Effector memory CD8-positive, alpha-beta T cell (primary cell): Measurements from ENCODE around the gene USH1G.
A peak's percentile ranks its signal among the peaks of the same experiment; 100 is the strongest.

Source experiments
- ATAC-seq: fragments of 150-1000 bp; cut with Tn5 transposase; replicated peaks from 2 replicates; pipeline ENCODE4 v1.10.0; 2021; ENCODE audit warnings: mild to moderate bottlenecking, moderate library complexity
- DNase-seq, 3 experiments: peaks; one replicate each; pipeline ENCODE4 v3.0.0; 2021
- H3K27ac Mint-ChIP-seq, 2 donors: one replicate each; pipeline ENCODE4 v1.8.0; 2022; ENCODE audit warnings: mild to moderate bottlenecking in 2 of 2, mixed read lengths in 2 of 2, moderate library complexity in 2 of 2
- H3K27me3 Mint-ChIP-seq, 2 donors: one replicate each; pipeline ENCODE4 v1.8.0; 2022; ENCODE audit warnings: mixed read lengths in 2 of 2
- H3K36me3 Mint-ChIP-seq: one replicate; pipeline ENCODE4 v1.8.0; 2022; ENCODE audit warnings: mild to moderate bottlenecking, moderate library complexity, mixed read lengths; ENCODE audit not compliant: insufficient read depth
- H3K4me1 Mint-ChIP-seq, 2 donors: one replicate each; pipeline ENCODE4 v1.8.0; 2022; ENCODE audit warnings: low read depth in 2 of 2, mixed read lengths in 2 of 2
- H3K4me3 Mint-ChIP-seq, 2 donors: one replicate each; pipeline ENCODE4 v1.8.0; 2022; ENCODE audit warnings: mild to moderate bottlenecking in 2 of 2, mixed read lengths in 2 of 2, moderate library complexity in 2 of 2
- H3K9me3 Mint-ChIP-seq, 2 donors: one replicate each; pipeline ENCODE4 v1.8.0; 2022; ENCODE audit warnings: mixed read lengths in 2 of 2

USH1G gene

DNA sequence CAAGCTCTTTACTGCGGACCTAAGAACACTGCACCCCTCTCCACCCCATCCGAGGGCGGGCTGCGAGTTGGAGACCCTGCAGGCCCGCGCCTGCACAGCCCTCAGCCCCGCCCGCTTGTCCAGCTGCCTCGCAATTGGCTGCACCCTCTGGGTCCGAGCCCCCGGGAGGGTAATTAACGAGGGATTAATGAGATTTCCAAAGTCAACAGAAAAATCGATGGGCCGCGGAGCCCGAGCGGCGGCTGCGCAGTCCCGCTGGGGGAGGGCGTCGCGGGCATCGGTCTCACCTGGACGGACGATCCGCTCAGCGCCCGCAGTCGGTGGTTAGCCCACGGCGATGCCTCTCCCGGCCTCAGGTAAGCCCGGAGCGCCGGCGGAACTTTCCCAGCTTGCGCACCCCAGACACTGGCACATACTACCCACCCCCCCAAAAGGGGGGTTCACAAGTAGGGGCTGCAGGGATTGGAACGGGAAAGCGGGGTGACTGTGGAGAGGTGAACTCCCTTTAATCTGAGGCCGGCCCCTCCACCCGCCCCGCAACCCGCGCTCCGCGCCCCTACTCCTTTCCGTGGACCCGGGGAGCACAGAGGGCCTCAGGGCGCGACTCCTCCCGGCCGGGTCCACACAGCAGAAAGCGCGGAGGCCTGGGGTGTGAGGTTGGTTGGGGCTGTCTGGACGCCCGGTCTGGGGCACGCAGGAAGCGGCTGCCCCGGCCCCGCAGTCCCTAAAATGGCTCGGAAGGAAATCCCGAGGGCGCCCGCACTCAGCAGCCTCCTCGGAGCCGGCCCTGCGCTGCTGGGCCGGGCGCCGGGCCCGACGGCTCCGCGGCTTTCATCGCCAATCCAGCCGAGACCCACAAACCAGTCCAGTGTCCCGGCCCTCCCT, 12.8 kb upstream of the USH1G start, which contains the start of gene OTOP3:
Gene OTOP3 (plus strand): TSS at position 314 of the 885 bp plus-strand sequence. CDS start 24 bp downstream, at position 338.
- DNase-seq (no peak), ATAC-seq (no peak)
- no peaks in the 10 kb centered on the region for H3K36me3 Mint-ChIP-seq
- no peaks in the 10 kb centered on the region for H3K9me3 Mint-ChIP-seq
- H3K27ac Mint-ChIP-seq, result no peak within 1 kb of the TSS
- peaks cover 2 to 4% of the 10 kb centered on the region in 2 donors for H3K4me1 Mint-ChIP-seq
- H3K4me3 Mint-ChIP-seq, result no peak within 1 kb of the TSS
- H3K27me3 Mint-ChIP-seq, result peaks cover 63 to 90% of the 10 kb centered on the region in 2 donors

DNA sequence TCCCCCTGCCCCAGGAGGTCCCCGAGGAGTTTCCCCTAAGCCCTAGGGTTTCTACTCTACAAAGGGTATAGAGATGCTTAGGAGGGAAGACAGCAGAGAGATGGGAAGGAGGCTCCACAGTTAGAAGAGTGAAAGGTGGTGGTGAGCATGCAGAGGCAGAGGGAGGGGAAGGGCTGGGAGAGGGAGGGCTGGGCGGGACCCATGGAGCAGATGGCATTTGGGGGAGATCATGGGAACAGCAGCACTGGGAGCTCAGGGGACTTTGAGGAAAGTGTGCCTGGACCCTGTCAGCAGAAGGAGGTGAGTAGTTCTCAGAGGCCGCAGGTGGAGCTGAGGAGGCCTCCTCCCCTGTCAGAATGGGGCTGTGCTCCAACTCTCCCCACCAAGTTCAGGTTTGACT, 12.0 kb upstream of the USH1G start:
- no peak overlapping the region for H3K27ac Mint-ChIP-seq
- H3K4me3 Mint-ChIP-seq, result no peak overlapping the region
- no peaks in the 10 kb centered on the region for H3K9me3 Mint-ChIP-seq
- H3K36me3 Mint-ChIP-seq, result peaks cover 3% of the 10 kb centered on the region
- DNase-seq (no peak), ATAC-seq (no peak)
- peaks cover 4 to 5% of the 10 kb centered on the region in 2 donors for H3K4me1 Mint-ChIP-seq
- H3K27me3 Mint-ChIP-seq, result peaks cover 70 to 91% of the 10 kb centered on the region in 2 donors

DNA sequence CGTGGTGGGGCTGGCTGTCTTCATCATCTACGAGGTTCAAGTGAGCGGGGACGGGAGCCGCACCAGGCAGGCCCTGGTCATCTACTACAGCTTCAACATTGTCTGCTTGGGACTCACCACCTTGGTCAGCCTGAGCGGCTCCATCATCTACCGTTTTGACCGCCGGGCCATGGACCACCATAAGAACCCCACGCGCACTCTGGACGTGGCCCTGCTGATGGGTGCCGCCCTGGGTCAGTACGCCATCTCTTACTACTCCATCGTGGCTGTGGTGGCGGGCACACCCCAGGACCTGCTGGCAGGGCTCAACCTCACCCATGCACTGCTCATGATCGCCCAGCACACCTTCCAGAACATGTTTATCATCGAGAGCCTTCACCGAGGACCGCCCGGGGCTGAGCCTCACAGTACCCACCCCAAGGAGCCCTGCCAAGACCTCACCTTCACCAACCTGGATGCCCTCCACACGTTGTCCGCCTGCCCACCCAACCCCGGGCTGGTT, 7.5 kb upstream of the USH1G start:
- Mint-ChIP-seq H3K36me3 (peaks cover 6% of the 10 kb centered on the region), H3K27me3 (peaks cover 78 to 99% of the 10 kb centered on the region in 2 donors), H3K9me3 (no peaks in the 10 kb centered on the region), H3K27ac (no peak overlapping the region), H3K4me3 (no peak overlapping the region), H3K4me1 (peaks cover 0 to 5% of the 10 kb centered on the region in 2 donors)
- ATAC-seq (no peak), DNase-seq (no peak)

DNA sequence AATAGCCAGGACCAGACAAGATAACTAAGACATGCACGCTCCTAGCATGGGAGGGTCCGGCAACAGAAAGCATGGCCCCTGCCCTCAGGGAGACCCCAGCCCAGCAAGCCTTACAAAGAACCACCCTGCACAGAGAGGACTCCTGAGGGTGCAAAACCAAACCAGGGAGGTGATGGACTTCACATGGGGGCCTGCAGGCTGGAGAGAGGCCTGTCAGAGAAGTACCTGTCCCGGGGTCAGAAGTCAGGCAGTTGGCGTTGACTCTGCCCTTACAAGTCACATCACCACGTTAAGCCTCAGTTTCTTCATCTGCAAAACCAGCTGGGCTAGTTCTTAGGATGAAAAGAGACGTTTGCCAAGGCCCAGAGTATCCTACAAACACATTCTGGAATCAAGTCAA, 5.7 kb upstream of the USH1G start:
- Mint-ChIP-seq H3K27me3 (peaks cover 84 to 99% of the 10 kb centered on the region in 2 donors), H3K9me3 (no peaks in the 10 kb centered on the region), H3K27ac (no peak overlapping the region), H3K36me3 (peaks cover 6% of the 10 kb centered on the region), H3K4me1 (peaks cover 6 to 11% of the 10 kb centered on the region in 2 donors), H3K4me3 (no peak overlapping the region)
- DNase-seq, result no peak
- no peak for ATAC-seq

DNA sequence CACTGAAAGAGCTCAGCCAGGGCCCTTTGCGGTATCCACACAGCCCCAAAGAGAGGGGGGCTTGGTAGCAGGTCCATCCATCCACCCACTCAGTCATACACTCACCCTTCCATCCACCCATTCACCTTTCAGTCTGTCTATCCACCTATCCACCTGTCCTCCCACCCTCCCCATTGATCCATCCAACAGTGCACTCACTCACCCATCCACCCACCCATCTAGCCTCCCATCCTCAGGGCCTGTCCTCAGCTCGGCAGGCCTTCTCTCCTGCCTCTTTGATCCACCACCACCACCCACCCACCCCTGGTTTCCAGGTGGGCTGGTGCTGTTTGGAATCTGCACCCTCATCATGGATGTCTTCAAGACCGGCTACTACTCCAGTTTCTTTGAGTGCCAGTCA, 2.2 kb upstream of the USH1G start:
- H3K27ac Mint-ChIP-seq, result no peak overlapping the region
- H3K9me3 Mint-ChIP-seq, result no peaks in the 10 kb centered on the region
- H3K36me3 Mint-ChIP-seq, result peaks cover 3% of the 10 kb centered on the region
- ATAC-seq, result no peak
- H3K4me1 Mint-ChIP-seq, result peaks cover 6 to 9% of the 10 kb centered on the region in 2 donors
- peaks cover 71 to 95% of the 10 kb centered on the region in 2 donors for H3K27me3 Mint-ChIP-seq
- H3K4me3 Mint-ChIP-seq, result peak overlapping the region in 1 of 2 donors; percentile 19
- DNase-seq, result no peak

- Mint-ChIP-seq H3K4me1 (peaks cover 6 to 9% of the 10 kb centered on the region in 2 donors), H3K36me3 (peaks cover 3% of the 10 kb centered on the region), H3K27me3 (peaks cover 68 to 89% of the 10 kb centered on the region in 2 donors), H3K9me3 (no peaks in the 10 kb centered on the region), H3K27ac (no peak within 1 kb of the TSS), H3K4me3 (peak within 1 kb of the TSS; percentile 49 to 72)
- DNase-seq, result no peak
- no peak for ATAC-seq
These were observed 1.3 kb upstream of the USH1G start, which contains the start of gene OTOP2 for GRCh38 chr17:74924250-74924948. TSS of gene OTOP2 (plus strand) at chr17:74924273. CDS start at chr17:74924633, 360 bp downstream.

DNA sequence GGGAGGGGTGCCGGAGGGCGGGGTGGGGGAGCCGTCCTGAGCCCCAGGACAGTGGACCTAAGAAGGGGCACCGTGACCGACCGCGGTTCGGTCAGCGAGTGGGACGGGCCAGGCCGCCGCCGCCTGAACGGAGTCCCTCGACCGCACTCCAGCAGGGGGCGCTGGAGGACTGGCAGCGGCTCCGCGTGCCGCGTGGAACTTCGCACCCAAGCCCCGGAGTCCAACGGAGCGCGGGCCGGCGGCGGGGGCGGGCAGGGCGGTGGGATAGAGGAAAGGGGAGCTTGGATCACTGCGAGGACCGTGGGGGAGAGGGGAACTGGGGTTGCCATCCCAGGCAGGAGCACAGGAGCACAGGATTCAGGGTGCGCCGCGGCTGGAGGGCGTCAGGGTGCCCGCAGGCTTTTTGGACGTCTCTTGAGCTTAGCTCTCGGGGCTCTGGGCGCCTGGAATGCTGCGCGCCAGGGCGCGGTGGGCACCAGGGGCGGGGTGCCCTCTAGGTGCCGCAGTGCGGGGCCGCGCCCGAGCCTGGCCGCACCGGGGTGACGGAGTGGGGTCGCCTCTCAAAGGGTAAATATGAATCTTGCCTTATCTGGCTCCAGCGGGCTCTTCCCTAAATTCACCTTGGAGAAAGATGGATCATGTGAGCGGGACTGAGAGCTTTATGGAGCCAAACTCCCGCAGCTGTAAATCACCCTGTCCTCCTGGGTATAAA, 639 bp upstream of the USH1G start:
- Mint-ChIP-seq H3K9me3 (no peaks in the 10 kb centered on the region), H3K27me3 (peaks cover 65 to 87% of the 10 kb centered on the region in 2 donors), H3K4me3 (peak overlapping the region; percentile 49 to 72), H3K36me3 (peaks cover 3% of the 10 kb centered on the region), H3K27ac (no peak overlapping the region), H3K4me1 (peaks cover 6 to 9% of the 10 kb centered on the region in 2 donors)
- DNase-seq (peak; percentile 63 to 68 (median 68)), ATAC-seq (peak; percentile 80)

DNA sequence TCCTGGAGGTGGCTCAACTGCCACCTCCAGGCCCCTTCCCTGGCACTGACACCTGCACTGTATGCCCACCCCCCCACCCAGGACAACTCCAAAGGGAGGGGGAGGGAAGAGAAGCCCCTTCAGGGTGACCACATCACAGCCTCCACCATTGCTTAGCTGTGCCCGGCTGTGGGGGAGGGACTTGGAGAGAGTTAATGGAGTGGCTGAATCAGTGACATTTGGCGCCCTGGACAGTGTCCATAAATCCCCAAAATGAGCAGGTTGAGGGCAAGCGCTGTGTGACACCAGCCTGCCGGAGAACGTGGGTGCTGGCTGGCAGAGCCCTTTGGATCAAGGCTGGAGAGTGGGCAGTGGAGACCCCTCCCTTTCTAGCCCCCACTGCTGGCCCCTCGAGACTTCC, 883 bp downstream of the USH1G start:
- Mint-ChIP-seq H3K27me3 (peaks cover 58 to 87% of the 10 kb centered on the region in 2 donors), H3K36me3 (peaks cover 3% of the 10 kb centered on the region), H3K9me3 (no peaks in the 10 kb centered on the region), H3K27ac (no peak overlapping the region), H3K4me1 (peaks cover 6 to 9% of the 10 kb centered on the region in 2 donors), H3K4me3 (peak overlapping the region in 1 of 2 donors; percentile 70)
- ATAC-seq (no peak), DNase-seq (no peak)

DNA sequence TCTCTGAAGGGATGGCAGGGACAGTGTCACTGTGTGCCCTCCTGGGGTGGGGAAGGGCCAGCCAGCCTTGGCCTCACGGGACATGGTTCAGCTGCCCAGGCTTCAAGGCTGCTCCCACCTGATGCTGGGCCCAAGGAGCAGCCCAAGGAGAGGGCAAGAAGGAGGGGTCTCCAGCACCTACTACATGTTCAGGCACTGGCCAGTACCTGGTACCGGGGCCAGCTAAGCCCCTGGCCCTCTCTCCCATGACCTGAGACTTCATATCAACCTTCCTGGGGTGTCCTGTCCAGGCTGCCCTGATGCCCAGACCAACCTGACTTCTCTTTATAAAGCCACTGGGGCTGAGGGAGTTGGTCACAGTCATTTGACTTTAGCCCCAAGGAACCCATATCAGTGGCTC, 1.3 kb downstream of the USH1G start:
- no peaks in the 10 kb centered on the region for H3K9me3 Mint-ChIP-seq
- DNase-seq, result no peak
- peaks cover 61 to 87% of the 10 kb centered on the region in 2 donors for H3K27me3 Mint-ChIP-seq
- peaks cover 6 to 9% of the 10 kb centered on the region in 2 donors for H3K4me1 Mint-ChIP-seq
- ATAC-seq, result no peak
- no peak overlapping the region for H3K27ac Mint-ChIP-seq
- peaks cover 3% of the 10 kb centered on the region for H3K36me3 Mint-ChIP-seq
- no peak overlapping the region for H3K4me3 Mint-ChIP-seq

GRCh38 chr17:74921026-74921681, 1.9 kb downstream of the USH1G start:
- Mint-ChIP-seq H3K27ac (no peak overlapping the region), H3K27me3 (peaks cover 58 to 87% of the 10 kb centered on the region in 2 donors), H3K9me3 (no peaks in the 10 kb centered on the region), H3K4me1 (peaks cover 6 to 9% of the 10 kb centered on the region in 2 donors), H3K36me3 (no peaks in the 10 kb centered on the region), H3K4me3 (peak overlapping the region in 1 of 2 donors; percentile 17)
- DNase-seq (no peak), ATAC-seq (no peak)

- DNase-seq (no peak), ATAC-seq (no peak)
- H3K27me3 Mint-ChIP-seq, result peaks cover 53 to 87% of the 10 kb centered on the region in 2 donors
- H3K9me3 Mint-ChIP-seq, result no peaks in the 10 kb centered on the region
- no peaks in the 10 kb centered on the region for H3K36me3 Mint-ChIP-seq
- peak overlapping the region in 1 of 2 donors; percentile 17 for H3K4me3 Mint-ChIP-seq
- peaks cover 6 to 9% of the 10 kb centered on the region in 2 donors for H3K4me1 Mint-ChIP-seq
- peak overlapping the region in 1 of 2 donors; percentile 75 for H3K27ac Mint-ChIP-seq
These were observed 2.4 kb downstream of the USH1G start for GRCh38 chr17:74920642-74921025.

DNA sequence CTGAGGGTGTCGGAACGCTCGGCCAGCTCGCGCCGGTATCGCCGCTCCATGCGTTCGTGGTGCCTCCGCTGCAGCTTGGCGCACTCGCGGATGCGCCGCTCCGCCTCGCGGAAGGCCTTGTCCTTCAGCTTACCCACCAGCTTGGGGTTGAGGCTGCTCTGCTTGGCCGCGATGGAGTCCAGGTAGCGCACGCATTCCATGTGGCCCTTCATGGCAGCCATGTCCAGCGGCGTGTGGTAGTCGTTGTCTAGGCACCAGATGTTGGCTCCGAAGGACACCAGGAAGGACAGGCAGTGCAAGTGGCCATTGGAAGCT, 2.8 kb downstream of the USH1G start:
- Mint-ChIP-seq H3K9me3 (no peaks in the 10 kb centered on the region), H3K4me3 (no peak overlapping the region), H3K4me1 (peaks cover 6 to 9% of the 10 kb centered on the region in 2 donors), H3K27ac (peak overlapping the region in 1 of 2 donors; percentile 75), H3K36me3 (no peaks in the 10 kb centered on the region), H3K27me3 (peaks cover 49 to 84% of the 10 kb centered on the region in 2 donors)
- DNase-seq (no peak), ATAC-seq (no peak)
